Endothelial cell of umbilical vein (primary cell): ENCODE measurements around the gene UNC5C. TPM values are rescaled to one million over a fixed set of nuclear protein-coding genes. Genes with fewer than 3 reads are reported as not detected.

Experiments used
- BruUV-seq: library from RNA; stranded (reverse); fragments of 400-500 nt; replicated peaks from 2 replicates; lab custom pipeline; 2021; lab: Mats Ljungman, UMichigan
- CTCF ChIA-PET: fragments of 300-600, 350-600 bp; sonication (Branson Sonifier 250); formaldehyde crosslinking; loops from one replicate; lab custom pipeline; 2021; ENCODE audit warnings: antibody characterized with exemption, inconsistent platforms; lab: Charles Lee
- POLR2A ChIA-PET: fragments of 300-600, 350-600 bp; sonication (Branson Sonifier 250); formaldehyde crosslinking; loops from one replicate; lab custom pipeline; 2021; ENCODE audit warnings: antibody characterized with exemption, inconsistent platforms; lab: Charles Lee
- DNase-seq: peaks from one replicate; pipeline ENCODE4 v3.0.0-alpha.2; 2011; ENCODE audit warnings: low read depth, low spot score
- FAIRE-seq: peaks from 2 replicates; lab custom pipeline; 2011; peaks lifted over from hg19 to GRCh38; lab: Jason Lieb, UNC
- H2AFZ ChIP-seq: 2 replicates; pipeline ENCODE4 v1.6.0; 2012; ENCODE audit warnings: low read depth, low read length, control low read depth, inconsistent platforms
- H3K27ac ChIP-seq: 2 replicates; pipeline ENCODE4 v1.5.1; 2011; ENCODE audit warnings: low read depth, mild to moderate bottlenecking, control low read depth, low read length, moderate library complexity; ENCODE audit not compliant: insufficient read depth
- H3K27me3 ChIP-seq, 2 experiments: 2 replicates each; pipeline versions ENCODE4 v1.6.0 to v1.6.1; 2011; ENCODE audit warnings: low read length in 2 of 2, mixed read lengths in 1 of 2; ENCODE audit not compliant: control insufficient read depth in 2 of 2, insufficient read depth in 2 of 2
- H3K36me3 ChIP-seq, 2 experiments: 2 replicates in 1 of 2; 3 replicates in 1 of 2; pipeline ENCODE4 v1.5.1; 2011; ENCODE audit warnings: low read length in 2 of 2, mild to moderate bottlenecking in 1 of 2, moderate library complexity in 1 of 2; ENCODE audit not compliant: control insufficient read depth in 2 of 2, insufficient read depth in 2 of 2; ENCODE audit errors: extremely low read depth in 1 of 2
- H3K4me1 ChIP-seq: 3 replicates; pipeline ENCODE4 v1.5.1; 2011; ENCODE audit warnings: mild to moderate bottlenecking, low read length; ENCODE audit not compliant: control insufficient read depth, insufficient read depth; ENCODE audit errors: extremely low read depth
- H3K4me2 ChIP-seq: 2 replicates; pipeline ENCODE4 v1.6.1; 2011; ENCODE audit warnings: low read length, control low read depth, mixed read lengths; ENCODE audit not compliant: insufficient read depth
- H3K4me3 ChIP-seq, 3 experiments: fragments of 200-600 bp in 1 of 3; sonication (generic), shearing (Covaris generic) in 1 of 3; replicated peaks in 1 of 3; 2 replicates each; pipeline ENCODE4 v1.5.1; 2011 to 2016; ENCODE audit warnings: control low read depth in 3 of 3, low read length in 3 of 3, mild to moderate bottlenecking in 2 of 3, inconsistent platforms in 1 of 3, low read depth in 1 of 3, moderate library complexity in 1 of 3; ENCODE audit not compliant: insufficient read depth in 1 of 3
- H3K79me2 ChIP-seq: 2 replicates; pipeline ENCODE4 v1.6.0; 2012; ENCODE audit warnings: low read length, inconsistent platforms; ENCODE audit not compliant: control insufficient read depth, insufficient read depth
- H3K9ac ChIP-seq: replicated peaks from 2 replicates; pipeline ENCODE3; 2011; ENCODE audit warnings: low read length, control low read depth; ENCODE audit not compliant: insufficient read depth; ENCODE audit errors: extremely low read depth
- H3K9me1 ChIP-seq: replicated peaks from 3 replicates; pipeline ENCODE4 v1.6.0; 2011; ENCODE audit warnings: mild to moderate bottlenecking, low read length; ENCODE audit not compliant: control insufficient read depth, insufficient read depth; ENCODE audit errors: extremely low read depth
- H3K9me3 ChIP-seq: replicated peaks from 2 replicates; pipeline ENCODE4 v1.5.1; 2012; ENCODE audit warnings: low read length, inconsistent platforms; ENCODE audit not compliant: control insufficient read depth, insufficient read depth
- H4K20me1 ChIP-seq: replicated peaks from 2 replicates; pipeline ENCODE3; 2011; ENCODE audit warnings: mild to moderate bottlenecking, low read length; ENCODE audit not compliant: control insufficient read depth, insufficient read depth; ENCODE audit errors: extremely low read depth
- CTCF ChIP-seq, 2 donors: IDR thresholded peaks; 1 replicate in 1 of 2; 2 replicates in 1 of 2; pipeline ENCODE4 v1.5.1; 2011; ENCODE audit warnings: low read length in 2 of 2, mild to moderate bottlenecking in 2 of 2, moderate library complexity in 2 of 2, control low read depth in 1 of 2, inconsistent platforms in 1 of 2, low read depth in 1 of 2; ENCODE audit not compliant: insufficient read depth in 1 of 2; ENCODE audit errors: extremely low read depth in 1 of 2
- EZH2 ChIP-seq: IDR thresholded peaks from 2 replicates; pipeline ENCODE4 v1.6.1; 2012; ENCODE audit warnings: borderline replicate concordance, low read depth, mild to moderate bottlenecking, moderate library complexity, low read length, inconsistent platforms; ENCODE audit not compliant: severe bottlenecking
- FOS ChIP-seq: IDR thresholded peaks from 2 replicates; pipeline ENCODE4 v1.6.1; 2011; ENCODE audit warnings: mild to moderate bottlenecking, low read length, moderate library complexity, borderline replicate concordance; ENCODE audit not compliant: insufficient read depth
- GATA2 ChIP-seq: IDR thresholded peaks from 2 replicates; pipeline ENCODE4 v1.7.0; 2011; ENCODE audit warnings: low read depth, mild to moderate bottlenecking, moderate library complexity, mixed read lengths, low read length; ENCODE audit not compliant: insufficient read length, insufficient read depth
- JUN ChIP-seq: IDR thresholded peaks from 2 replicates; pipeline ENCODE4 v1.6.1; 2011; ENCODE audit warnings: borderline replicate concordance, low read depth; ENCODE audit not compliant: insufficient read length, insufficient read depth
- MAX ChIP-seq: IDR thresholded peaks from 2 replicates; pipeline ENCODE4 v1.6.1; 2011; ENCODE audit not compliant: insufficient read depth, insufficient read length
- MYC ChIP-seq: IDR thresholded peaks from one replicate; pipeline ENCODE4 v1.6.1; 2011; ENCODE audit warnings: mild to moderate bottlenecking, low read depth, low read length
- POLR2A ChIP-seq: IDR thresholded peaks from 2 replicates; pipeline ENCODE4 v1.6.1; 2012; ENCODE audit warnings: low read depth, mild to moderate bottlenecking, control low read depth, low read length
- POLR2AphosphoS5 ChIP-seq: IDR thresholded peaks from 2 replicates; pipeline ENCODE4 v1.6.1; 2012; ENCODE audit warnings: low read depth, mild to moderate bottlenecking, control low read depth, low read length, moderate library complexity; ENCODE audit not compliant: insufficient read depth
- dilution Hi-C: fragments of 300-500 bp; cut with MboI; formaldehyde crosslinking; loops from one replicate; pipeline ENCODE4 v1.15.0; 2019; ENCODE audit warnings: low sequenced_read_pairs; ENCODE audit not compliant: extremely low pct_ligation_motif_present
- intact Hi-C: fragments of 100-400 bp; cut with micrococcal nuclease; formaldehyde crosslinking; loops from one replicate; pipeline ENCODE4 v1.10.0; 2022
- polyA plus RNA-seq, 4 experiments: library from polyadenylated mRNA; depleted of rRNA in 3 of 4; stranded (reverse) in 3 of 4; unstranded in 1 of 4; fragments of >200 nt; gene quantifications; 2 replicates each; pipeline versions ENCODE4 v1.2.1 to v1.2.3, GENCODE V29; 2011 to 2012; ENCODE audit warnings: missing spikeins in 1 of 4
- total RNA-seq: library from RNA; stranded (reverse); gene quantifications from 2 replicates; pipeline ENCODE4 v1.2.3, GENCODE V29; 2021

UNC5C gene
- total and polyA plus RNA-seq, 2 donors (not counting 3 experiments of a cell fraction or from before 2014, with no cell fraction given): 0.44 to 0.53 TPM

GRCh38 chr4:95457353-95457752 is 91.4 kb downstream of the UNC5C start:
- no peak overlapping the region for H3K4me3 ChIP-seq
- no peaks in the 10 kb centered on the region for H3K27me3 ChIP-seq
- no peaks in the 10 kb centered on the region for H3K9me3 ChIP-seq
- DNase-seq: no peak
- H2AFZ ChIP-seq: no peak overlapping the region
- dilution Hi-C loops: no loop called here
- no peak overlapping the region for H3K9ac ChIP-seq
- H3K4me1 ChIP-seq: no peaks in the 10 kb centered on the region
- H3K36me3 ChIP-seq: no peaks in the 10 kb centered on the region
- H3K9me1 ChIP-seq: no peaks in the 10 kb centered on the region
- BruUV-seq: no TSS peak
- ChIA-PET CTCF (interaction anchor here (1.1 kb wide), 1 partner anchor 8 kb away, joined by 3 read pairs; no protein-coding TSS in a partner anchor), POLR2A (no interaction called here)
- intact Hi-C loops: no loop called here
- no peak for TF ChIP-seq POLR2AphosphoS5
- TF ChIP-seq POLR2A: no peak
- no peak for TF ChIP-seq EZH2
- no peak for TF ChIP-seq JUN
- no peak for TF ChIP-seq GATA2
- no peak for TF ChIP-seq MAX
- no peak for TF ChIP-seq FOS
- TF ChIP-seq CTCF (IDR thresholded peaks at IDR 0.05; ENCODE audit: extremely low read depth in 1 of 2, insufficient read depth in 1 of 2, low read depth in 1 of 2, low read length in 2 of 2): no peak
- TF ChIP-seq MYC: no peak
- no peaks in the 10 kb centered on the region for H3K79me2 ChIP-seq
- H4K20me1 ChIP-seq: no peaks in the 10 kb centered on the region
- H3K27ac ChIP-seq: no peak overlapping the region
- no peak overlapping the region for H3K4me2 ChIP-seq
- FAIRE-seq: no peak
